IMR-90 (cell line): ENCODE results near the gene TRPV3. TPM values are rescaled to one million over a fixed set of nuclear protein-coding genes. Genes with fewer than 3 reads are reported as not detected.

Experiments
- ATAC-seq: fragments of 200-7000 bp; cut with Tn5 transposase; 2 replicates; pipeline ENCODE4 v1.9.1; 2020; ENCODE audit warnings: low read depth, mild to moderate bottlenecking, moderate library complexity
- BruUV-seq: library from RNA; stranded (reverse); fragments of 400-500 nt; replicated peaks from 2 replicates; lab custom pipeline; 2021; lab: Mats Ljungman, UMichigan
- CTCF ChIA-PET: fragments of 300-600 bp; formaldehyde crosslinking; extraction: SDS; loops from one replicate; lab custom pipeline; 2021; ENCODE audit warnings: antibody characterized with exemption; lab: Yijun Ruan, JAX
- POLR2A ChIA-PET: fragments of 300-600 bp; sonication (Branson Sonifier 250); formaldehyde crosslinking; loops from one replicate; lab custom pipeline; 2022; ENCODE audit warnings: antibody characterized with exemption; ENCODE audit not compliant: unreplicated experiment; lab: Charles Lee
- DNase-seq: peaks from one replicate; pipeline ENCODE4 v3.0.0; 2013
- H2AFZ ChIP-seq: replicated peaks from 2 replicates; pipeline ENCODE3; 2013; ENCODE audit warnings: low read length, mild to moderate bottlenecking; ENCODE audit not compliant: poor library complexity
- H2AK5ac ChIP-seq: 2 replicates; pipeline ENCODE4 v1.6.1; 2013; ENCODE audit warnings: low read depth, low read length, inconsistent platforms
- H2AK9ac ChIP-seq: replicated peaks from 2 replicates; pipeline ENCODE3; 2013; ENCODE audit warnings: mild to moderate bottlenecking, low read depth, low read length, moderate library complexity; ENCODE audit not compliant: poor library complexity
- H2BK120ac ChIP-seq: 2 replicates; pipeline ENCODE4 v1.6.1; 2013; ENCODE audit warnings: low read depth, low read length, inconsistent platforms
- H2BK15ac ChIP-seq: 3 replicates; pipeline ENCODE4 v1.6.1; 2013; ENCODE audit warnings: low read depth, low read length, inconsistent platforms
- H2BK20ac ChIP-seq: 2 replicates; pipeline ENCODE4 v1.6.1; 2013; ENCODE audit warnings: low read depth, mild to moderate bottlenecking, inconsistent platforms, low read length, moderate library complexity
- H2BK5ac ChIP-seq: 2 replicates; pipeline ENCODE4 v1.6.1; 2013; ENCODE audit warnings: mild to moderate bottlenecking, low read depth, low read length, inconsistent platforms; ENCODE audit not compliant: poor library complexity, severe bottlenecking
- H3K14ac ChIP-seq: replicated peaks from 2 replicates; pipeline ENCODE4 v1.6.1; 2013; ENCODE audit warnings: low read depth, low read length, inconsistent platforms
- H3K18ac ChIP-seq: 2 replicates; pipeline ENCODE4 v1.6.1; 2013; ENCODE audit warnings: low read depth, low read length, control low read depth
- H3K23ac ChIP-seq: 2 replicates; pipeline ENCODE4 v1.6.1; 2013; ENCODE audit warnings: low read depth, low read length, inconsistent platforms
- H3K27ac ChIP-seq: 2 replicates; pipeline ENCODE4 v1.5.1; 2013; ENCODE audit warnings: mild to moderate bottlenecking, control low read depth, low read length; ENCODE audit not compliant: insufficient read depth
- H3K27me3 ChIP-seq: 2 replicates; pipeline ENCODE4 v1.6.1; 2013; ENCODE audit warnings: low read length; ENCODE audit not compliant: control insufficient read depth, insufficient read depth
- H3K36me3 ChIP-seq: 2 replicates; pipeline ENCODE4 v1.6.1; 2013; ENCODE audit warnings: low read length, mixed read lengths; ENCODE audit not compliant: control insufficient read depth, insufficient read depth
- H3K4ac ChIP-seq: 2 replicates; pipeline ENCODE4 v1.6.1; 2013; ENCODE audit warnings: low read depth, low read length, inconsistent platforms
- H3K4me1 ChIP-seq: 2 replicates; pipeline ENCODE4 v1.6.1; 2013; ENCODE audit warnings: low read length, mixed read lengths; ENCODE audit not compliant: control insufficient read depth, insufficient read depth
- H3K4me2 ChIP-seq: 2 replicates; pipeline ENCODE4 v1.6.1; 2013; ENCODE audit warnings: low read depth, mild to moderate bottlenecking, control low read depth, low read length, moderate library complexity
- H3K4me3 ChIP-seq: 2 replicates; pipeline ENCODE4 v1.5.1; 2013; ENCODE audit warnings: low read depth, mild to moderate bottlenecking, control low read depth, low read length, moderate library complexity; ENCODE audit not compliant: insufficient read depth
- H3K56ac ChIP-seq: 2 replicates; pipeline ENCODE4 v1.6.1; 2013; ENCODE audit warnings: low read length, inconsistent platforms; ENCODE audit not compliant: insufficient read depth; ENCODE audit errors: extremely low read depth
- H3K79me1 ChIP-seq, 2 experiments: 2 replicates each; pipeline ENCODE4 v1.6.1; 2013; ENCODE audit warnings: low read length in 2 of 2, inconsistent platforms in 1 of 2, low read depth in 1 of 2
- H3K9ac ChIP-seq: 2 replicates; pipeline ENCODE4 v1.6.1; 2013; ENCODE audit warnings: low read depth, low read length, control low read depth
- H3K9me1 ChIP-seq: 2 replicates; pipeline ENCODE4 v1.6.1; 2013; ENCODE audit warnings: low read length, inconsistent platforms; ENCODE audit not compliant: insufficient read depth
- H3K9me3 ChIP-seq: 2 replicates; pipeline ENCODE4 v1.6.1; 2013; ENCODE audit warnings: low read length; ENCODE audit not compliant: control insufficient read depth, insufficient read depth
- H4K20me1 ChIP-seq: 2 replicates; pipeline ENCODE4 v1.6.1; 2013; ENCODE audit warnings: low read length, inconsistent platforms; ENCODE audit not compliant: insufficient read depth
- H4K5ac ChIP-seq: 2 replicates; pipeline ENCODE4 v1.6.1; 2013; ENCODE audit warnings: mild to moderate bottlenecking, low read depth, low read length, control low read depth
- H4K8ac ChIP-seq, 2 experiments: 2 replicates each; pipeline ENCODE4 v1.6.1; 2013; ENCODE audit warnings: low read depth in 2 of 2, low read length in 2 of 2, control low read depth in 1 of 2, inconsistent platforms in 1 of 2
- H4K91ac ChIP-seq: 2 replicates; pipeline ENCODE4 v1.6.1; 2013; ENCODE audit warnings: low read depth, low read length, inconsistent platforms; ENCODE audit not compliant: insufficient read depth
- CHD1 ChIP-seq: IDR thresholded peaks from 2 replicates; pipeline ENCODE4 v1.6.1; 2012; ENCODE audit warnings: low read depth, low read length, improper control_type of control experiment
- FOS ChIP-seq: fragments of 150-350 bp; IDR thresholded peaks from 2 replicates; pipeline ENCODE4 v1.6.1; 2016; ENCODE audit warnings: low read depth, low read length
- MAZ ChIP-seq: IDR thresholded peaks from 2 replicates; pipeline ENCODE4 v1.6.1; 2012; ENCODE audit warnings: low read depth, mild to moderate bottlenecking, low read length, improper control_type of control experiment, moderate library complexity, borderline replicate concordance
- RAD21 ChIP-seq: IDR thresholded peaks from 2 replicates; pipeline ENCODE4 v1.6.1; 2012; ENCODE audit warnings: low read length, improper control_type of control experiment
- USF2 ChIP-seq: fragments of 150-350 bp; IDR thresholded peaks from 2 replicates; pipeline ENCODE4 v1.6.1; 2017; ENCODE audit warnings: mild to moderate bottlenecking, antibody characterized with exemption, low read length, low read depth
- WGBS, 2 experiments: methylation state at CpG; one replicate each; pipeline versions ENCODE4 v1.1.5 to v1.1.7; 2013; ENCODE audit warnings: missing lambda C conversion rate in 2 of 2; ENCODE audit not compliant: insufficient read length in 1 of 2; ENCODE audit errors: extremely low coverage in 2 of 2; 5-methylcytosine and 5-hydroxymethylcytosine counted together
- dilution Hi-C: fragments of 300-500 bp; cut with HindIII; formaldehyde crosslinking; loops from one replicate; pipeline ENCODE4 v1.14.3; 2018; ENCODE audit warnings: low sequenced_read_pairs; ENCODE audit not compliant: unreplicated experiment
- in situ Hi-C: fragments of 300-500 bp; cut with MboI; formaldehyde crosslinking; loops from 3 replicates; pipeline ENCODE4 v1.14.3; 2019; ENCODE audit warnings: low sequenced_read_pairs, inconsistent platforms, mixed read lengths
- intact Hi-C: fragments of 100-400 bp; cut with micrococcal nuclease; formaldehyde crosslinking; loops from 2 replicates; pipeline ENCODE4 v1.10.0; 2022
- polyA plus RNA-seq, 3 experiments: library from polyadenylated mRNA; depleted of rRNA; stranded (reverse); fragments of >200 nt; gene quantifications; 2 replicates each; pipeline ENCODE4 v1.2.3, GENCODE V29; 2012; ENCODE audit warnings: low replicate concordance in 1 of 3
- total RNA-seq: library from RNA; depleted of rRNA; stranded (reverse); fragments of >200 nt; gene quantifications from 2 replicates; pipeline ENCODE4 v1.2.3, GENCODE V29; 2012

The TRPV3 gene
- total and polyA plus RNA-seq, 2 of the 4 experiments (the other 2 are of a cell fraction): 0.18 to 0.26 TPM

- Histone ChIP-seq H3K14ac (no peak overlapping the region), H3K9me3 (no peaks in the 10 kb centered on the region), H3K27me3 (no peaks in the 10 kb centered on the region), H2BK120ac (no peak overlapping the region), H2AFZ (peak overlapping the region; percentile 17), H3K79me1 (no peaks in the 10 kb centered on the region), H3K23ac (no peak overlapping the region), H3K27ac (no peak overlapping the region), H3K56ac (no peak overlapping the region), H3K4ac (no peak overlapping the region), H4K5ac (no peak overlapping the region), H3K9me1 (no peaks in the 10 kb centered on the region), H2AK9ac (no peak overlapping the region), H4K91ac (no peak overlapping the region), H2BK20ac (no peak overlapping the region), H4K20me1 (no peaks in the 10 kb centered on the region), H3K4me1 (no peaks in the 10 kb centered on the region), H2BK5ac (no peak overlapping the region), H3K36me3 (no peaks in the 10 kb centered on the region), H2BK15ac (no peak overlapping the region), H2AK5ac (no peak overlapping the region), H4K8ac (no peak overlapping the region), H3K18ac (no peak overlapping the region), H3K4me3 (no peak overlapping the region), H3K4me2 (no peak overlapping the region), H3K9ac (no peak overlapping the region)
- intact Hi-C loops: no loop called here
- dilution Hi-C loops: no loop called here
- in situ Hi-C loops: no loop called here
- DNase-seq: no peak
- CTCF ChIA-PET: no interaction called here
- BruUV-seq: no TSS peak
- TF ChIP-seq FOS: no peak
- TF ChIP-seq USF2: no peak
- TF ChIP-seq MAZ: no peak
- no peak for TF ChIP-seq CHD1
- no peak for TF ChIP-seq RAD21
- ATAC-seq: no peak
- WGBS, 2 experiments: 78% methylated on average over 7 of the region's 10 CpGs; no CpG with 5 or more reads in 1 of the 2 experiments
- POLR2A ChIA-PET: no interaction called here
These were observed 30.6 kb downstream of the TRPV3 start for GRCh38 chr17:3526971-3527370.
